ENCODE results near the gene RNPS1. TPM values are rescaled to one million over a fixed set of nuclear protein-coding genes. Genes with fewer than 3 reads are reported as not detected.

Gene RNPS1
- total and polyA plus RNA-seq, 9 donors, result 78.0 to 172 (median 138) TPM

- Histone ChIP-seq H3K27me3 (no peaks in the 10 kb centered on the region), H3K27ac (peak overlapping the region; percentile 8 to 55), H3K4me3 (peak overlapping the region; percentile 89), H3K36me3 (no peaks in the 10 kb centered on the region), H3K4me1 (ENCODE audit: insufficient read depth) (peaks cover 5% of the 10 kb centered on the region), H3K9me3 (no peaks in the 10 kb centered on the region)
- TF ChIP-seq EP300 (IDR thresholded peaks at IDR 0.05) (no peak), CTCF (IDR thresholded peaks at IDR 0.05) (no peak), POLR2A (IDR thresholded peaks at IDR 0.05) (no peak)
- 5 to 6% (median 5%) methylated on average over 22 of the region's 22 CpGs for WGBS, 3 donors
- DNase-seq, result peak in 2 of 5 donors; percentile 58 to 63
- intact Hi-C loops (cut with DNase I), result no loop called here
Measured at GRCh38 chr16:2223942-2224486, 43.9 kb downstream of the RNPS1 start.

GRCh38 chr16:2223221-2223941 is 44.5 kb downstream of the RNPS1 start, which contains the start of gene E4F1:
Gene E4F1 (plus strand): TSS chr16:2223591. CDS start chr16:2223614, 23 bp downstream.
- peaks cover 5% of the 10 kb centered on the region for H3K4me1 ChIP-seq (ENCODE audit: insufficient read depth)
- peak; percentile 47 for TF ChIP-seq EP300 (IDR thresholded peaks at IDR 0.05)
- no peak for TF ChIP-seq CTCF (IDR thresholded peaks at IDR 0.05)
- peak; percentile 90 for TF ChIP-seq POLR2A (IDR thresholded peaks at IDR 0.05)
- H3K27ac ChIP-seq, result peak within 1 kb of the TSS; percentile 8 to 55
- 0% methylated on average over 58 to 82 of the region's 82 CpGs for WGBS, 3 donors
- no peaks in the 10 kb centered on the region for H3K27me3 ChIP-seq
- no peaks in the 10 kb centered on the region for H3K9me3 ChIP-seq
- H3K4me3 ChIP-seq, result peak within 1 kb of the TSS; percentile 89
- intact Hi-C loops (cut with DNase I), result no loop called here
- H3K36me3 ChIP-seq, result no peaks in the 10 kb centered on the region
- DNase-seq, result peak; percentile 99

- H3K27me3 ChIP-seq, result no peaks in the 10 kb centered on the region
- WGBS, 3 donors, result 93 to 95% (median 95%) methylated on average over 4 of the region's 4 CpGs
- H3K9me3 ChIP-seq, result no peaks in the 10 kb centered on the region
- H3K36me3 ChIP-seq, result no peaks in the 10 kb centered on the region
- DNase-seq, result no peak
- peaks cover 8% of the 10 kb centered on the region for H3K4me1 ChIP-seq (ENCODE audit: insufficient read depth)
- TF ChIP-seq CTCF (IDR thresholded peaks at IDR 0.05) (no peak), EP300 (IDR thresholded peaks at IDR 0.05) (no peak), POLR2A (IDR thresholded peaks at IDR 0.05) (no peak)
- intact Hi-C loops (cut with DNase I), result no loop called here
- no peak overlapping the region for H3K27ac ChIP-seq
- no peak overlapping the region for H3K4me3 ChIP-seq
Measured at GRCh38 chr16:2216330-2216729, 51.6 kb downstream of the RNPS1 start.

GRCh38 chr16:2214719-2214968 is 53.3 kb downstream of the RNPS1 start, which contains the start of gene PGP:
Gene PGP (minus strand): TSS chr16:2214840. CDS start chr16:2214777, 63 bp downstream.
- H3K9me3 ChIP-seq, result no peaks in the 10 kb centered on the region
- intact Hi-C loops (cut with DNase I), result no loop called here
- WGBS, 3 donors, result 0% methylated on average over 6 to 48 of the region's 48 CpGs
- peaks cover 8% of the 10 kb centered on the region for H3K4me1 ChIP-seq (ENCODE audit: insufficient read depth)
- H3K4me3 ChIP-seq, result peak within 1 kb of the TSS; percentile 68
- TF ChIP-seq POLR2A (IDR thresholded peaks at IDR 0.05) (no peak), EP300 (IDR thresholded peaks at IDR 0.05) (no peak), CTCF (IDR thresholded peaks at IDR 0.05) (no peak)
- H3K27ac ChIP-seq, result peak within 1 kb of the TSS; percentile 39 to 83
- no peaks in the 10 kb centered on the region for H3K36me3 ChIP-seq
- no peaks in the 10 kb centered on the region for H3K27me3 ChIP-seq
- no peak for DNase-seq

All from ovary (tissue), 9 donors.